WTC11 (cell line): ENCODE results near the gene EHD2.

Experiments used
- CTCF ChIP-seq: fragments of 200-600 bp; IDR thresholded peaks from 2 replicates; pipeline ENCODE4 v1.8.0; 2022; ENCODE audit warnings: antibody characterized with exemption
- ELF4 ChIP-seq: sonication (generic); formaldehyde crosslinking; IDR thresholded peaks from 2 replicates; pipeline ENCODE4 v1.8.1; 2022; ENCODE audit warnings: low read depth, mild to moderate bottlenecking, moderate library complexity, missing genetic modification reagents
- MXD4 ChIP-seq: fragments of 250-450 bp; sonication (Bioruptor Pico); IDR thresholded peaks from 2 replicates; pipeline ENCODE4 v1.8.0; 2021; ENCODE audit warnings: mild to moderate bottlenecking, moderate library complexity, borderline replicate concordance
- NFATC4 ChIP-seq: fragments of 250-450 bp; sonication (Bioruptor Pico); IDR thresholded peaks from 2 replicates; pipeline ENCODE4 v1.9.0; 2021; ENCODE audit warnings: mild to moderate bottlenecking
- NFYB ChIP-seq: sonication (generic); formaldehyde crosslinking; conservative IDR thresholded peaks from 2 replicates; pipeline ENCODE4 v1.8.0; 2022; ENCODE audit warnings: low read depth, missing genetic modification reagents
- SP1 ChIP-seq: sonication (generic); formaldehyde crosslinking; conservative IDR thresholded peaks from 2 replicates; pipeline ENCODE4 v1.8.1; 2022; ENCODE audit warnings: missing genetic modification reagents
- ZBTB21 ChIP-seq: sonication (generic); formaldehyde crosslinking; IDR thresholded peaks from 2 replicates; pipeline ENCODE4 v1.8.1; 2023; ENCODE audit warnings: mild to moderate bottlenecking, missing genetic modification reagents, borderline replicate concordance
- ZNF138 ChIP-seq: sonication (generic); formaldehyde crosslinking; conservative IDR thresholded peaks from 2 replicates; pipeline ENCODE4 v1.8.1; 2022; ENCODE audit warnings: mild to moderate bottlenecking, moderate library complexity, missing genetic modification reagents
- ZNF263 ChIP-seq: sonication (generic); formaldehyde crosslinking; IDR thresholded peaks from 2 replicates; pipeline ENCODE4 v1.8.1; 2022; ENCODE audit warnings: low read depth, mild to moderate bottlenecking, moderate library complexity, missing genetic modification reagents
- ZNF423 ChIP-seq: fragments of 250-450 bp; sonication (Bioruptor Pico); IDR thresholded peaks from 2 replicates; pipeline ENCODE4 v2.1.2; 2022; ENCODE audit warnings: mild to moderate bottlenecking, moderate library complexity
- TF ChIP-seq, protein P1 (sequence below): fragments of 250-450 bp; sonication (Bioruptor Pico); IDR thresholded peaks from 2 replicates; pipeline ENCODE4 v2.1.2; 2022; ENCODE audit warnings: mild to moderate bottlenecking, moderate library complexity
- TF ChIP-seq, protein P2 (sequence below): fragments of 250-450 bp; sonication (Bioruptor Pico); IDR thresholded peaks from 2 replicates; pipeline ENCODE4 v1.9.0; 2021; ENCODE audit warnings: mild to moderate bottlenecking, borderline replicate concordance
- TF ChIP-seq, protein P3 (sequence below): sonication (generic); formaldehyde crosslinking; IDR thresholded peaks from 2 replicates; pipeline ENCODE4 v1.8.1; 2023; ENCODE audit warnings: mild to moderate bottlenecking, missing genetic modification reagents, moderate library complexity

GRCh38 chr19:47742634-47743033, 29.4 kb downstream of the EHD2 start:
- no peak for TF ChIP-seq MXD4
- TF ChIP-seq CTCF, result no peak
- no peak for TF ChIP-seq ZNF263
- TF ChIP-seq, protein P1, sequence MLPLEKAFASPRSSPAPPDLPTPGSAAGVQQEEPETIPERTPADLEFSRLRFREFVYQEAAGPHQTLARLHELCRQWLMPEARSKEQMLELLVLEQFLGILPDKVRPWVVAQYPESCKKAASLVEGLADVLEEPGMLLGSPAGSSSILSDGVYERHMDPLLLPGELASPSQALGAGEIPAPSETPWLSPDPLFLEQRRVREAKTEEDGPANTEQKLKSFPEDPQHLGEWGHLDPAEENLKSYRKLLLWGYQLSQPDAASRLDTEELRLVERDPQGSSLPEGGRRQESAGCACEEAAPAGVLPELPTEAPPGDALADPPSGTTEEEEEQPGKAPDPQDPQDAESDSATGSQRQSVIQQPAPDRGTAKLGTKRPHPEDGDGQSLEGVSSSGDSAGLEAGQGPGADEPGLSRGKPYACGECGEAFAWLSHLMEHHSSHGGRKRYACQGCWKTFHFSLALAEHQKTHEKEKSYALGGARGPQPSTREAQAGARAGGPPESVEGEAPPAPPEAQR (CRISPR knock-in tag), result no peak
- TF ChIP-seq ELF4 (CRISPR knock-in tag), result no peak
- no peak for TF ChIP-seq NFYB (CRISPR knock-in tag)
- TF ChIP-seq, protein P2, sequence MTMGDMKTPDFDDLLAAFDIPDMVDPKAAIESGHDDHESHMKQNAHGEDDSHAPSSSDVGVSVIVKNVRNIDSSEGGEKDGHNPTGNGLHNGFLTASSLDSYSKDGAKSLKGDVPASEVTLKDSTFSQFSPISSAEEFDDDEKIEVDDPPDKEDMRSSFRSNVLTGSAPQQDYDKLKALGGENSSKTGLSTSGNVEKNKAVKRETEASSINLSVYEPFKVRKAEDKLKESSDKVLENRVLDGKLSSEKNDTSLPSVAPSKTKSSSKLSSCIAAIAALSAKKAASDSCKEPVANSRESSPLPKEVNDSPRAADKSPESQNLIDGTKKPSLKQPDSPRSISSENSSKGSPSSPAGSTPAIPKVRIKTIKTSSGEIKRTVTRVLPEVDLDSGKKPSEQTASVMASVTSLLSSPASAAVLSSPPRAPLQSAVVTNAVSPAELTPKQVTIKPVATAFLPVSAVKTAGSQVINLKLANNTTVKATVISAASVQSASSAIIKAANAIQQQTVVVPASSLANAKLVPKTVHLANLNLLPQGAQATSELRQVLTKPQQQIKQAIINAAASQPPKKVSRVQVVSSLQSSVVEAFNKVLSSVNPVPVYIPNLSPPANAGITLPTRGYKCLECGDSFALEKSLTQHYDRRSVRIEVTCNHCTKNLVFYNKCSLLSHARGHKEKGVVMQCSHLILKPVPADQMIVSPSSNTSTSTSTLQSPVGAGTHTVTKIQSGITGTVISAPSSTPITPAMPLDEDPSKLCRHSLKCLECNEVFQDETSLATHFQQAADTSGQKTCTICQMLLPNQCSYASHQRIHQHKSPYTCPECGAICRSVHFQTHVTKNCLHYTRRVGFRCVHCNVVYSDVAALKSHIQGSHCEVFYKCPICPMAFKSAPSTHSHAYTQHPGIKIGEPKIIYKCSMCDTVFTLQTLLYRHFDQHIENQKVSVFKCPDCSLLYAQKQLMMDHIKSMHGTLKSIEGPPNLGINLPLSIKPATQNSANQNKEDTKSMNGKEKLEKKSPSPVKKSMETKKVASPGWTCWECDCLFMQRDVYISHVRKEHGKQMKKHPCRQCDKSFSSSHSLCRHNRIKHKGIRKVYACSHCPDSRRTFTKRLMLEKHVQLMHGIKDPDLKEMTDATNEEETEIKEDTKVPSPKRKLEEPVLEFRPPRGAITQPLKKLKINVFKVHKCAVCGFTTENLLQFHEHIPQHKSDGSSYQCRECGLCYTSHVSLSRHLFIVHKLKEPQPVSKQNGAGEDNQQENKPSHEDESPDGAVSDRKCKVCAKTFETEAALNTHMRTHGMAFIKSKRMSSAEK (CRISPR knock-in tag), result no peak
- TF ChIP-seq ZBTB21, result no peak
- no peak for TF ChIP-seq ZNF138 (CRISPR knock-in tag)
- TF ChIP-seq, protein P3, sequence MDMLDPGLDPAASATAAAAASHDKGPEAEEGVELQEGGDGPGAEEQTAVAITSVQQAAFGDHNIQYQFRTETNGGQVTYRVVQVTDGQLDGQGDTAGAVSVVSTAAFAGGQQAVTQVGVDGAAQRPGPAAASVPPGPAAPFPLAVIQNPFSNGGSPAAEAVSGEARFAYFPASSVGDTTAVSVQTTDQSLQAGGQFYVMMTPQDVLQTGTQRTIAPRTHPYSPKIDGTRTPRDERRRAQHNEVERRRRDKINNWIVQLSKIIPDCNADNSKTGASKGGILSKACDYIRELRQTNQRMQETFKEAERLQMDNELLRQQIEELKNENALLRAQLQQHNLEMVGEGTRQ, result no peak
- TF ChIP-seq ZNF423, result no peak
- TF ChIP-seq SP1 (CRISPR knock-in tag), result no peak
- no peak for TF ChIP-seq NFATC4 (CRISPR knock-in tag)
